HL-60 (cell line): ENCODE results near the gene NXNL2.

Experiments
- DNase-seq, 2 experiments: peaks; one replicate each; pipeline ENCODE4 v3.0.0-alpha.2; 2010 to 2020; ENCODE audit warnings: low read depth in 1 of 2, low spot score in 1 of 2
- H3K27ac ChIP-seq: fragments of 250-450 bp; sonication (Bioruptor Pico); replicated peaks from 2 replicates; pipeline ENCODE4 v1.5.1; 2020; ENCODE audit warnings: mild to moderate bottlenecking, moderate library complexity
- H3K27me3 ChIP-seq: fragments of 250-450 bp; sonication (Bioruptor Pico); 2 replicates; pipeline ENCODE4 v1.5.1; 2021; ENCODE audit warnings: mild to moderate bottlenecking, moderate library complexity; ENCODE audit not compliant: insufficient read depth, poor library complexity, severe bottlenecking
- H3K4me3 ChIP-seq: replicated peaks from 2 replicates; pipeline ENCODE4 v1.5.1; 2011; ENCODE audit warnings: mild to moderate bottlenecking, control low read depth, low read length; ENCODE audit not compliant: insufficient read depth
- GABPA ChIP-seq: IDR thresholded peaks from 2 replicates; pipeline ENCODE4 v1.6.1; 2012; ENCODE audit warnings: low read depth
- POLR2AphosphoS5 ChIP-seq: IDR thresholded peaks from 2 replicates; pipeline ENCODE4 v1.6.1; 2012; ENCODE audit warnings: low read depth
- SPI1 ChIP-seq: IDR thresholded peaks from 2 replicates; pipeline ENCODE4 v1.6.1; 2012; ENCODE audit warnings: low read depth, mild to moderate bottlenecking, borderline replicate concordance
- long read RNA-seq: library from polyadenylated mRNA; unstranded; transcript quantifications from one replicate; pipeline ENCODE4 v2.0.0, GENCODE V29; 2020
- TF ChIP-seq, protein P1 (sequence below): IDR thresholded peaks from one replicate; pipeline ENCODE4 v1.5.1; 2011; ENCODE audit warnings: low read length, control low read depth, inconsistent platforms; ENCODE audit not compliant: insufficient read depth
- TF ChIP-seq, protein P2 (sequence below): IDR thresholded peaks from 2 replicates; pipeline ENCODE4 v1.6.1; 2012; ENCODE audit warnings: low read depth; ENCODE audit not compliant: insufficient replicate concordance

Gene NXNL2
- long read RNA-seq = 0 reads

DNA sequence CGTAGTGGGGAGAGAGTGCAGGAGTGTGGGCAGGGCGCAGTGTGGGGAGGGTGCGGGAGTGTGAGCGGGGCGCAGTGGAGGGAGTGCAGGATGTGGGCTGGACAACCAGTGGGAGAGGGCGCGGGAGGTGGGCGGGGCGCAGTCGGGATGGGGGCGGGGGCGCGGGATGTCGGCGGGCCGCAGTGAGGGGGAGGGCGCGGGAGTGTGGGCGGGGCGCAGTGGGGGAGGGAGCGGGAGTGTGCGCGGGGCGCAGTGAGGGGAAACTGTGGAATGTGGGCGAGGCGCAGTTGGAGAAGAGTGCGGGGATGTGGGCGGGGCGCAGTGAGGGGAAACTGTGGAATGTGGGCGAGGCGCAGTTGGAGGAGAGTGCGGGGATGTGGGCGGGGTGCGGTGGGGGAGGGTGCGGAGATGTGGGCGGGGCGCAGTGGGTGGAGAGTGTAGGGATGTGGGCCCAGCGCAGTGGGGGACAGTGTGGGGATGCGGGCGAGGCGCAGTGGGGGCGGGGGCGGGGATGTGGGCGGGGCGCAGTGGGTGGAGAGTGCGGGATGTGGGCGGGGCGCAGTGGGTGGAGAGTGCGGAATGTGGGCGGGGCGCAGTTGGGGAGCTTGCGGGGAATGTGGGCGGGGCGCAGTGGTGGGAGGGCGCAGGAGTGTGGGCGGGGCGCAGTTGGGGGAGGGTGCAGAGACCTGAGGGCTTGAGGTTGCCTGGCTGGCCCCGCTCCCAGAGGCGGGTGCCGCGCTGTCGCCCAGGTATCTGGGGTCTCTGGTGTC, at the start of gene NXNL2:
Gene NXNL2, plus strand, starts transcription at position 723 of the 770 bp plus-strand sequence. CDS start 257 bp downstream, outside the sequence.
- peak; percentile 41 to 44 for DNase-seq
- Histone ChIP-seq H3K4me3 (peak within 1 kb of the TSS; percentile 40), H3K27ac (peak within 1 kb of the TSS; percentile 56), H3K27me3 (peaks cover 16% of the 10 kb centered on the region)
- TF ChIP-seq POLR2AphosphoS5 (no peak), SPI1 (no peak), GABPA (no peak)
- TF ChIP-seq, protein P1, sequence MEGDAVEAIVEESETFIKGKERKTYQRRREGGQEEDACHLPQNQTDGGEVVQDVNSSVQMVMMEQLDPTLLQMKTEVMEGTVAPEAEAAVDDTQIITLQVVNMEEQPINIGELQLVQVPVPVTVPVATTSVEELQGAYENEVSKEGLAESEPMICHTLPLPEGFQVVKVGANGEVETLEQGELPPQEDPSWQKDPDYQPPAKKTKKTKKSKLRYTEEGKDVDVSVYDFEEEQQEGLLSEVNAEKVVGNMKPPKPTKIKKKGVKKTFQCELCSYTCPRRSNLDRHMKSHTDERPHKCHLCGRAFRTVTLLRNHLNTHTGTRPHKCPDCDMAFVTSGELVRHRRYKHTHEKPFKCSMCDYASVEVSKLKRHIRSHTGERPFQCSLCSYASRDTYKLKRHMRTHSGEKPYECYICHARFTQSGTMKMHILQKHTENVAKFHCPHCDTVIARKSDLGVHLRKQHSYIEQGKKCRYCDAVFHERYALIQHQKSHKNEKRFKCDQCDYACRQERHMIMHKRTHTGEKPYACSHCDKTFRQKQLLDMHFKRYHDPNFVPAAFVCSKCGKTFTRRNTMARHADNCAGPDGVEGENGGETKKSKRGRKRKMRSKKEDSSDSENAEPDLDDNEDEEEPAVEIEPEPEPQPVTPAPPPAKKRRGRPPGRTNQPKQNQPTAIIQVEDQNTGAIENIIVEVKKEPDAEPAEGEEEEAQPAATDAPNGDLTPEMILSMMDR = no peak
- TF ChIP-seq, protein P2, sequence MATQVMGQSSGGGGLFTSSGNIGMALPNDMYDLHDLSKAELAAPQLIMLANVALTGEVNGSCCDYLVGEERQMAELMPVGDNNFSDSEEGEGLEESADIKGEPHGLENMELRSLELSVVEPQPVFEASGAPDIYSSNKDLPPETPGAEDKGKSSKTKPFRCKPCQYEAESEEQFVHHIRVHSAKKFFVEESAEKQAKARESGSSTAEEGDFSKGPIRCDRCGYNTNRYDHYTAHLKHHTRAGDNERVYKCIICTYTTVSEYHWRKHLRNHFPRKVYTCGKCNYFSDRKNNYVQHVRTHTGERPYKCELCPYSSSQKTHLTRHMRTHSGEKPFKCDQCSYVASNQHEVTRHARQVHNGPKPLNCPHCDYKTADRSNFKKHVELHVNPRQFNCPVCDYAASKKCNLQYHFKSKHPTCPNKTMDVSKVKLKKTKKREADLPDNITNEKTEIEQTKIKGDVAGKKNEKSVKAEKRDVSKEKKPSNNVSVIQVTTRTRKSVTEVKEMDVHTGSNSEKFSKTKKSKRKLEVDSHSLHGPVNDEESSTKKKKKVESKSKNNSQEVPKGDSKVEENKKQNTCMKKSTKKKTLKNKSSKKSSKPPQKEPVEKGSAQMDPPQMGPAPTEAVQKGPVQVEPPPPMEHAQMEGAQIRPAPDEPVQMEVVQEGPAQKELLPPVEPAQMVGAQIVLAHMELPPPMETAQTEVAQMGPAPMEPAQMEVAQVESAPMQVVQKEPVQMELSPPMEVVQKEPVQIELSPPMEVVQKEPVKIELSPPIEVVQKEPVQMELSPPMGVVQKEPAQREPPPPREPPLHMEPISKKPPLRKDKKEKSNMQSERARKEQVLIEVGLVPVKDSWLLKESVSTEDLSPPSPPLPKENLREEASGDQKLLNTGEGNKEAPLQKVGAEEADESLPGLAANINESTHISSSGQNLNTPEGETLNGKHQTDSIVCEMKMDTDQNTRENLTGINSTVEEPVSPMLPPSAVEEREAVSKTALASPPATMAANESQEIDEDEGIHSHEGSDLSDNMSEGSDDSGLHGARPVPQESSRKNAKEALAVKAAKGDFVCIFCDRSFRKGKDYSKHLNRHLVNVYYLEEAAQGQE = no peak

DNA sequence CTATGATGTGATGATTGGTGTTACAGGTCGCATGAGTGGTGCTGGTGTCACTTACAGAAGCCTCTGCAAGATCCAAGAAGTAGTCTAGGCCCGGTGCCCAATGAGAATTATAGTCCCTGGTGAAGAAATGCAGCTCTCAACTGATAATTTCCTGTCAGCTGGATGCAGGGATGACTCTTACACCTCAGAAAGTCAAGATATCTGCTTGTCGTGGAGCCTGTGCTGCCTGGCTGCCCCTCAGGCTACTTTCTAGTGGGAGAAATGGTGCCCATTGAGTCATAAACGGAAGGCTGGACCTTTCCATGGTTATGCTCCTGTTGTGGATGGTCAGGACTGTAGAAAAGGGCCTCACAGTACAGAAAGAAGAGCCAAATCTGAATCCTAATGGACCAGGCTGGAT, 46.8 kb upstream of the NXNL2 start:
- H3K27me3 ChIP-seq = no peaks in the 10 kb centered on the region
- TF ChIP-seq GABPA = no peak
- TF ChIP-seq, protein P1 = no peak
- H3K4me3 ChIP-seq = no peak overlapping the region
- no peak for DNase-seq
- H3K27ac ChIP-seq = no peak overlapping the region

DNA sequence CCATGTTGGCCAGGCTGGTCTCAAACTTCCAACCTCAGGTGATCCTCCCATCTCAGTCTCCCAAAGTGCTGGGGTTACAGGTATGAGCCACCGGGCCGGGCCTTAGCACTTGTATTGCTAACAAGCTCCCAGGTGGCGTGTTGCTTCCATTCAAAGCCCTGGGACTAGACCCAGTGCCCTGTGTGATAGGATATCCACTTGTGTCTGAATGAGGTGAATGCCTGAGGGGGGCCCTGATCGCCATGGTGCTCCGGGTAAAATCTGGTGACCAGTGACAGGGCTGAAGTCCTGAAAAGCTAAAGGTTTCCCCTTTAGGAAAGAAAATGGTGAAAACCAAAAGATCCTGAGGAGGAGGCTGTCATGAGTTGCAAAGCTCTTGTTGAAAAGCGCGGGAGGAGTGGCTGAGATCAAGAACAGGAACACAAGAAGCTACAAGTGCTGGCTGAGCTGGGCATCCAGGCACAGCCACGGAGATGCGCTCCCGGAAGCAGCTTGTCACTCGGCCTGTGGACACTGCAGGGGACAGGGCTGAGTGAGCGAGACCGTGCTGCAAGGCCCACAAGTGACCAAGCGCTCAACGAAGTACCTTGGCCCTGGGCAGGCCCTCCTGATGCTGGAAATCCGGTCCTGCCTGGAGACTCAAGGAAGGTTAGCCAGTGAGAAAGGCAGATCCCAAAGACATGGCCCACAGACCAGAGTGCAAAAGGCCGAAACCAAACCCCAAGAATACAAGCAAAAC, 39.8 kb upstream of the NXNL2 start:
- Histone ChIP-seq H3K4me3 (no peak overlapping the region), H3K27ac (no peak overlapping the region), H3K27me3 (no peaks in the 10 kb centered on the region)
- TF ChIP-seq SPI1 (no peak), GABPA (no peak), POLR2AphosphoS5 (no peak)
- TF ChIP-seq, protein P1 = no peak
- TF ChIP-seq, protein P2 = no peak
- DNase-seq = no peak
